Activated CD4-positive, alpha-beta T cell treated with anti-CD3 and anti-CD28 coated beads for 24 hours (primary cell): ENCODE data around the gene ARFIP1.

Experiments
- DNase-seq, 2 donors: peaks; one replicate each; pipeline ENCODE4 v3.0.0-alpha.2; 2020; ENCODE audit warnings: low read depth in 2 of 2

ARFIP1 gene

DNA sequence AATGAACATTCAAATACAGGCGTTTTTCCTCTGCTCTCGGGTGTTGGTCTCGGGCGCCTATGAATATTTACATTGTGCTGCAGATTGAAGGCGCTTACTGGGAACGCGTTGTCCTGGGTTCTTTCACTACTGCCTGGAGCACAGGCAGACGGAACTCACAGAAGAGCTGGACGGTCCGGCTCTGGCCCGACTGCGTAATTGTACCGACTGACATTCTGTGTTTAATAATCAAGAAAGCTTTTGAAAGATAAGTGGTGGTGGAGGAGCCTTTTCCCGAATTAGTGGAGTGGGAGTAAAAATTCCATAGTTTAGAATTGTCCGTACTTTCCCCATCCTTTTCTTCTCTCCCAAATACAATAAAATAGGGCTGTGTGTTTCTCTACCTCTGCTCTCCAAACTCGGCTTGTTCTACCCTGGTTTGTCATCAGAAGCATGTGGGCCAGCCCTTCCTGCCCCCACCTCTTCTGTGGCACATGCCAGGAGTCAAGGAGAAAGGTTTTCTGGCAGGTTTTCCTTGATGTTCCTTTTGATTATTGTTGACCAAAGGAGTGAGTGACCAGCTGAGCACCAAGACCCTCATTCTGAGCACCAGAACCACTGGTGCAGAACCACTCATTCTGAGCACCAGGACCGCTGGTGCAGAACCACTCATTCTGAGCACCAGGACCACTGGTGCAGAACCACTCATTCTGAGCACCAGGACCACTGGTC, 158.6 kb downstream of the ARFIP1 start:
- DNase-seq: no peak

DNA sequence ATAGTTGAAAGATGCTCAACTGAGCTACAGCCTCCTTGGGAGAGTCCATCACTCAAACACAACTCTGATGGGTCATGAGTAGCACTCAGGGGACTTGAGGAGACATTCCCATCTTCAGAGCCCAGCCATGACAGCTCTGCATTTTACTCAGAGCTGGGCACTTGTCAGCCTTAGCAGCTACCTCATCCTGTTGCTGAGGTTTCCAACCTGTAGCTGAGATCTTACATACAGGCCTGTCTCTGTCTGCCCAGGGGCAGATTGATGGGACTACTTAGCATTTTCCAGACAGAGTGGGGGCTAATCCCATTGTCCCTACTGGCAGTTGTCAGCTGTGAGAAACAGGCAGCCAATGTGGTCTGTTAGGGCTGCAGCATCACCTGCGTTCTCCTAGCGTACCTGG, 159.9 kb downstream of the ARFIP1 start:
- no peak for DNase-seq

DNA sequence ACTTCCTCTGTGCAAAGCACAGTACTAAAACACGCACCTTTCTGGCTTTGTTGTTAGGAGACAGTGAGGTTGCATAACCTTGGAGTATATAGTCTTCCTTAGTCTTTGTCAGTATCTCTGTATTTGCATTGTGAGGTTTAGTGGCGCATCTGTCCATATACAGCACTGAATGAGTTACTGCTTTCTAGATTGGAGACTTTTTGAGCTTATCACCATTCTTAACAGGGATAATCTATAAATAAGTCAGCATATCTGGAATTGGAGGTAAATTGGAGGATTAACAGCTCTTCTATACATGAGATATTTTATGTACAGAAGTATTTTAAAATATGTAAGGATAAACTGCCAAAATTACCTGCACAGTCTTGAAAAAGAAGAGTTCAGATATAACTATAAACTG, 160.7 kb downstream of the ARFIP1 start:
- no peak for DNase-seq

DNA sequence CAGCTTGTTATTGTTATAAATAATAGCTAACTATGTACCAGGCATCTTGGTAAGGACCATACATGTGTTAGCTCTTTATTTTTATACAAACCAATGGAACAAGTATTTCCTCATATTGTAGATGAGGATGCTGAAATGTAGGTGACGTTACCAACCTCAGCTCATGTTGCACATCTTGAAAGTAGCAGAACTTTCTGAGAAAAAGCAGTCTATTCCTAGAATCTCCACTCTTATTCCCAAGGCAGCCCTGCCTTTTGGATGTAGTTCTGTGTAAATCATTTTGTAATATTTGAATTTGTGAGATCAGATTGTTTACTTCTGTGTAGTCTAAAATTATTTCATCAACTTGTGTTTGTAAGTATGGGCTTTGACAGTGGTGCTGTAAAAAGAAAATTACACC, 161.7 kb downstream of the ARFIP1 start:
- DNase-seq: no peak

DNA sequence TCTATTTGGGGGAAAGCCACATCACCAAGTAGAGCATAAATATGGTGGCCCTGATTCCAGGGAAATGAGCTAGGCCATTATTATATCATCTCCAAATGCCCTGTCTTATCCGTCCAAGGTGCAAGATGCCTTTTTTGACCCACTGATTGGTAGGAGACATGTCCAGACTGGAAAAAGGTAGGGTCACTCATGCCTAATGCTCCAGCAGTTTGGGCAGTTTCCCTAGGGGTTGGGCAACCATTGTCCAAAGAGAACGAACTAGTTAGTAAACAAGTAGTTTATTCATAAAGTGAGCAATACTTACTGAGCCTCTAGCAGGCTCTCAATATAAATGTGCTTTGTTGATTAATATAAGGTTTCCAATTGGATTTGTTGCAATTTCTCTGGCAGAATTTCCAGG, 162.6 kb downstream of the ARFIP1 start:
- DNase-seq: no peak

DNA sequence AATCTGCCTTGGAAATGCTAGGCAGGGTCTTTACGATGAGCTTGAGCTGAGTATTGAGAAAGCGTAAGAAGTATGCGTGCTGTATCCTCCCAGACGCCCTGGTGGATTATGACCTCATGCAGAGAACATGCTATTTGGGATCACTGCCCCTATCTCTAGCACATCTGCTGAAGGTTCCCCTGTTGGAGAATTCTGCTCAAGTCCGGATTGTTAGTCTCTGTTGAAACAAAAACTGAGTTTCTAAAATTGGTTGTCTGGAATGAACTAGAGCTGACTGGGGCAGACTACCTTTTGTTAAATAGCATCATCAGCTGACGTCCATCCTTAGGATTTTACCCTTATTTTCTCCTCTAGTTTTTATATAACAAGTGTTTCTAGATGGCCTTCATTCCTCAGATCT, 163.9 kb downstream of the ARFIP1 start:
- DNase-seq: no peak

DNA sequence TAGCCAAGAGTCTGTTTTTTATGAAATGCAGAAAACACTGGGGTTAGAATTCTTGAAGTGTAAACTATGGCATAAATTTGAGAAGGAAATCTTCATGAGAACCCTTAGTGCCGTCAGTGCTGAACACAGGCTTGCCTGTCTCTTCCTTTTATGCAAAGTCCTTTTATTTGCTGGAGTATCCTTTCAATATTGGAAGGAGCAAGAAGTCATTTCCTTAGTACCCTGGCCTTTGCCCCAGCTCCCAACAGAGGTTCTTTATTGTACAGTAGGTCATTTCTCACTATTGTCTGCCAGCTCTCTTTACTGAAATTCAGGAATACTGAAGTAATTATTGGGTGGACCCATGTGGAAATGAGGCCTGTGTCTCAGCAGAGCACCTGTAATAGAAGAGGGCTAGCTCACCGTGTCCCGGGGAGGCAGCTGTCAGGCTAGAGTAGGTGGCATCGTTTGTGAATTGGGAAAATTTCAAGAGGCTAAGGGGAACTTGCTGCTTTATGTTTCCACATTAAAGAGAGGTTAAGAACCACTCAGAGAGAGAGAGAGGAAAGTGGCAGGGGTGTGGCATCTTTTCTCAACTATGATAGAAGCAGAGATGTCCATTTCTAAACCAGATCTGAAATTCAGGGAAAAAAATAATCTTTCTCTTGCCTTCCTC, 165.0 kb downstream of the ARFIP1 start:
- no peak for DNase-seq

DNA sequence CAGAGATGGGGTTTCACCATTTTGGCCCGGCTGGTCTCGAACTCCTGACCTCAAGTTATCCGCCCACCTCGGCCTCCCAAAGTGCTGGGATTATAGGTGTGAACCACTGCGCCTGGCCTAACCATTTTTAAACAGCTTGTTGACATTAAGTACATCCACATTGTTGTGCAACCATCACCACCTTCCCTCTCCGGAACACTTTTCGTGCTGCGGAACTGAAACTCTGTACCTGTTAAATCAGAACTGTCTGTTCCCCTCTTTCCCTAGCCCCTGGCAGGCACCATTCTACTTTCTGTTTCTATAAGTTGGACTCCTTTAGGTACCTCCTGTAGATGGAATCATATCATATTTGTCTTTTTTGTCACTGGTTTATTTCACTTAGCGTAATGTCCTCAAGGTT, 165.9 kb downstream of the ARFIP1 start:
- DNase-seq: no peak

DNA sequence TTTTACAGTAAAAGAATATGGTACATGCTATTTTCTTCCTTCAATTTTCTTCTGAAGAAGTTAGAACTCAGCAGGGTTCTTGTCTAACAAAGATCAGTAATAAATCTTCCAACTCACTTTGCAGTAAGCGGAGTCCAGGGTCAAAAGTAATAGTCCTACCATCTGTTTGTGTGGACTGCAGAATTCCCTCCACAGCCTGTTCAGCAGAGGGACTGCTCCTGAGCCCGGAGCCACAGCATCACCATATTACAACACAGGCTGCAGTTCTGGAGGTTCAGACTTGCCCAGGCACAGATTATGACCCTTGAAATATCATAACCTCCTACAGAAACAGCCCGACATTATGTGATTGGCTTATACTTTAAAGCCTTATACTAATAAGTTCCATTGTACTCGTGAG, 166.7 kb downstream of the ARFIP1 start:
- DNase-seq: no peak

DNA sequence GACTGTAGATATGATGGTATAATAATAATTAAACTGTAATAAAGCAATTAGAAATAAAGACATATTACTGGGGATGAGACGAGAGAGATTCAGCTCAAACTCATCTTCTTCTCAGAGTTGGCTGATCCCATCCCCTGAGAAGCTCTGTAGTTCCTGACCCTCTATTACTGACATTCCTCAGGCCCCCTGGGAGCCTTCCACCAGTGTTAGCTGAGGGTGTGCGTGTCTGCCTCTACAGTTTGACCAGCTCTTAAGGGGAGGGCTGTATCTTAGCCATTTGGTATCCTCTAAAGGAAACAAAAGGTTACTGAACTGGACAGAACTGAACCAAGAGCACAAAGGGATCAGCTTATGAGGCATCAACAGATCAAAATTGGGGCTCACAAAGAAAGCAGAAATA, 167.6 kb downstream of the ARFIP1 start:
- DNase-seq: no peak

DNA sequence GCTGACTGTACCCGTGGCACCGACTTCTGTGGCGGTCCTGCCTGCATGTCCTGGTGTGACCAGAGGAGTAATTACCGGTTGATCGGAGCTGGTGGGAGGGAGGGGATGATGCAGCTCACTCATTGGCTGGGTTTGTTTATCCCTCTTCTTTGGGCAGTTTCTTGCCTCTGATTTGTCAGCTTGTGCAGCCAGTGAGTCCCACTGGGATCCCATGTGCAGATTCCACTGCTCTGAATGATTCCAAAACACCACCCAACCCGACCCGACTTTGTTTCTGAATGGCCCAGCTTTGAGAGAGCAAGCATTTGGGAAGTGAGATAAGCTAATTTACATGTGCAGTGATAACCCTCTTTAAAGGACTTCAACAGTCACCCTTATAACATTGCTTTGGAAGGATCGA, 170.2 kb downstream of the ARFIP1 start:
- no peak for DNase-seq

DNA sequence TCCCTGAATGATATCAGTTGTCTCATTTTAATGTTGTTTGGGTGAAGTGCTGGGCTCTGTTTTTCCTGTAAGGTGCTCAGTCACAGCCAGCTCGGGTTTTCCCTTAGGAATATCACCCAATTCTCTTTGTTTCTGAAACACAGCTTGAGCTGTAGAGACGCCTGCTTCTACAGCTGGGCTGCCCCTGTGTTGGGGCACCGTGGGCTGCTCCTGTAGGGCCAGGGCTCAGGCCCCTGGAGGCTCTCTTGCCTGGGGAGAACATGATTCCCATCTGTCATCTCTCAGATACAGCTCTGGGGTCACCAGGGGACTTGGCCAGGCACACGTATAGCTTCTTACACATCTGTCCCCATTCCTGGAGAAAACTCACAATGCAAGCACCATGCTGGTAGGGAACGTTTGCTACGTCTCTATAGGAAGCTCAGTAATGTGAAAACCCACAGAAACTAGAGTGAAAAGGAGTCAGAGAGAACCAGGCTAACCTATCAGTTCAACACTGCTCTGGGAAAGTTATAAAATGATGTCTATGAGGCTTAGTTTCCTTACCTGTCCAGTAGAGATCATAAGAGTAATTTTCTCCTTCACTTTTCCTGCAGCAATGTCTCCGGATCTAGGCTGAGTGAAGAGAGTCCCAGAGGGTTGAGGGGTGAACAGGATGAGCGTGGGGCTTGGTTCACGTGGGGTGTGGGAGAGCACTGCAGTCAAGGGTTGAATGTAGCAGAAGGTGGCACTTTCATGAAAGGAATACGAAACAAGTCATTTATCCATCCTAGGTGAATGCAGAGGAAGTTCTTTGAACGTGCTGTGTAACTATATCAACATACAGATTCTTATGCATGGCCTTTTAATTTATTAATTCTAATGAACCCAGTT, 170.9 kb downstream of the ARFIP1 start:
- no peak for DNase-seq

DNA sequence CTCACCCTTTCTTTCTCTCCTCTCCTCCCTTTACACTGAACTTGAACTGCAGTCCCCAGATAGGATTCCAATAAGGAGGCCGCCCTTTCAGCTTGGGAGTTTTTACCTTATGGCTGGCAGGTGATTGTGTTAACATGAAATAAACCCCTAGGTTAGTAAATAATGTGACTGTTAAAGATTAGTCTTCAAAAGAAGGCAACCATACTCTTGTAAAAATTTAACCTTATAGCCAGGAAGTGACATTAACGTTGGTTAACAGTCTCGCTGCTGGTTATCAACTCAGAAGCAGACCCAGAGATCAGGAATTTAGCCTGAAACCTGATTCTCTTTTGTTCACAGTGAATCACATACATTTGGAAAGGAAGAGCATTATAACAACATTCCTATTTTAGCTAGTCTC, 171.6 kb downstream of the ARFIP1 start:
- DNase-seq: no peak

DNA sequence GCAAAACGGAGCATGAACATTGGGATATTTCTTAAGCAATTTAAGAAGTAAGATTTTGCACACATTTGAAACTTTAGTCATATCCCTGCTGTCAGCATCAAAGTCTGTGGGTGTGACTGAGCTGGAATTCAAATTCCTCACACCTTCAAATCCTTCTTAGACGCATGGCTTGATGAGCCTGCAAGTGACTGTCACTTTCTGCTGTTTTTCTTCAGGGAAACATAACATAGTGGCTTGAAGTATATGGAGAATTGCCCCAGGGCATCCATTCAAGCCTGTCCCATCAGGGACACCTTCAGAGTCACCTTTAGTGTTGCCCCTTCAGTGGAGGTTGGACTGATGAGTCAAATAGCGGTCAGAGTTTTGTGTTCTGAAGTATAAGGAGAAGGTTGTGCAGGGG, 173.8 kb downstream of the ARFIP1 start:
- no peak for DNase-seq

DNA sequence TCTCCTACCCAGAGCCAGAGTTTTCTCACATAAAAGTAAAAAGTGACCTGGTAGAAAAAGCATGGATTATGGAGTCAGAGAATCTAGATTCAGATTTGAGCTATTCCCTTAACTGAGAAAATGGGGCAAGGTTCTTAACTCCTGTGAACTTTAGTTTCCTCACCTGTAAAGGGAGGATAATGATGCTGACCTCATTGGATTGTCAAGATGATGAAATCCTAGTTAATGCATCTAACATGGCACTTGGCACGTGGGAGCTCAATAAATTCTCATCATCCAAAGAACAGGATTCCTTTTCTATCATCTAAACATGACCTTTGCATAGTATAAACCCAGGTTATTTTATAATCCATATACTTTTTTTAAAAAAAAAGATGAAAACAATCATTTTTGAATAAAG, 175.0 kb downstream of the ARFIP1 start:
- no peak for DNase-seq

DNA sequence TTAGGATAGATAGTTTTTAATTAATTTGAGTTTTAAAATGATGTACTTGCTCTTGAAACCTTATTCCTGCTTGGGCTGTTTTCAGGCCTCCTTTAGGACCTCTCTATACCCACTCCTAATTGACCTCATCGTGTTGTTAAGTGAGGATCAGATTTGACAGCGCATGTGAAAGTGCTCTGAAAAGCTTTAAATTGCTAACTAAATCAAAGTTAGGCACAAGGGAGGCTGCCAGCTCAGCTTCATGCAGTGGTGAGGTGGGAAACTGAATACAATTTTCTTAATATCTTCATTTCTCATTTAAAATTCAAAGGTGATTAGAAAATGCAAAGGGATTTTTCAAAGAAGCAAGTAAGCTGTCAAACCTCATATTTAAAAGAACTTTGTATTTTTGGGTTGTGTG, 176.4 kb downstream of the ARFIP1 start:
- no peak for DNase-seq

DNA sequence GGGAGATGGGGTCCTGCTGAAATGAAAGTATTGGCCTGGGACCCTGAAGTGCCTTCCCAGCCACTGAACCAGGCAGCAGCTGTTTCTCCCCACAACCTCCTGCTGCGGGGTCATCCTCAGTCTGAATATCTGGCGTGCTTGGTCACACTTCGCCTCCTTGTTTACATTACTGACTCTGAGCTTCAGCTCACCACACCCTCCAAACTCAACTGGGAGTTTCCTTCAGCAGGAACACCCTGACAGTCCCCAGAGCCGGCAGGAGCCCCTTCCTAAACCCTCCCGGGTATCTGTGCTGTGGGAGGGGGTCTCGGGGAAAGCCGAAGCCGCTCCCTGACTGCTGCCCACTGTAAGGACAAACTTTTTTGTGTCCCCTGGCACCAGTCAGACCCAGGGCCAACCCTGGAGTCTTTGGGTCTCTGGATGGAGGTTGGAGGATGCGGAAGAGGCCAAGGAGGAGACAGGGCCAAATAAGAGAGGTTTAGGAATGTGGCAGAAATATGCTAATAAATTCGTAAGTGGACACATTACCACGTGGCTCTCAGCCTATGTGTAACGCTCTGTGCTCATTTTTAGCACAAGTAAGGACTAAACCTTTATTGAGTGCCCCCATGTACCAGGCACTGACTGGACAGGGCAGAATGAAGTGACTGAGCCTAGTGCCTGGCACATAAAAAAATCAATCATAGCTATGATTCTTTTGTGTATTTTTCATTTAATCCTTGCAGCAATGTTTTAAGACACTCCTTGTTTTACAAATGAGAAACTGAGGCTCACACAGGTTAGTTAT, 177.1 kb downstream of the ARFIP1 start:
- DNase-seq: no peak

DNA sequence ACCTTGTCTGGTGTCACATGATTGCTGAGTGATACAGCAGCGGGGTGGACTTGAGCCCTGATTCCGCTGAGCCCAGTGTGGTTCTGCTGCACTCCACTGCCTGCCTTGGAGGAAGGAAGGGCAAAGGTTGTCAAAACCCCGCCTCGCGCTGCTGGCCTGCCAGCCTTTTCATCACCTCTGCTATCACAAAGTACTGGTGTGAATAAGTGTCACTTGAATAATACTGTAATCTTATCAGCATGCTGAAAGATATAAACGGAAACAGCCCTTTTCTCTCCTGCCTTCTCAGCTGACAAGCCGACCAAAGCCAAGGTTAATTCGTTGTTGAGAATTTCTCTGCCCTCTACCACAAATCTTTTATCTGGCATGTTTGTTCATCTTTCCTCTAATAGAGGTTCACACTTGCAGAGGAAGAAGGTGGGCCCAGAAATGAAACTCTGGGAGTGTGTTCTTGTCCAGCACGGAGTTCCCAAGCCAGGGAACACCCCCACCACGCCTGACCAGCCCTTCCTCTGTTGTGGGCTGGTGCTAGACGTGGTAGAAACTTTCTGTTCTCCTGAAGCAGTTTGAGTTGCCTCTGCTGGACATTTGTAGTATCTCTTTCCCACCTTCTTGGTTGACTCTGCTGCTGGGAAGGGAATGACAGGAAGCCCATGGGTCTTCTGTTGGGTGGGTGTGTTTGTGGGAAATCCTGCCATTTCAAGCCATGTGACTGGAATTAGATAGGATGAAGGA, 177.8 kb downstream of the ARFIP1 start:
- no peak for DNase-seq

DNA sequence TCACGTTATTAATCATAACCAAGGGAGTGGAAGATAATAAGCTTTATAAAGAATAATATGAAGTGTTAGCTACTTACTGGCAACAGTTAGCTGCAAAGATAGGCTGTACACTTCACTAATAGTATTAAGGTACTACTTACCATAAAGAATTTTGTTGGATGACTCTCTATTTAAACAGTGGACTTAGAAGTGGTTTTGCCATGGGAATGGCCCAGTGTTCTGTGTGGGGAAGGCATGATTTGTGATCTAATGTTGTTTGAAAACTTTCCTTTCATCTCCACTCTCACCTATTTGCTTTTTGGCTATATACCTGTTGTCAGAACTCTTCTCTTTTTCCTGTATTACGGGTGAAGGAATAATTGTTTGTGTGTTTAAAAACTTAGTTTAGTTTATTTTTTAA, 179.3 kb downstream of the ARFIP1 start:
- DNase-seq: no peak

DNA sequence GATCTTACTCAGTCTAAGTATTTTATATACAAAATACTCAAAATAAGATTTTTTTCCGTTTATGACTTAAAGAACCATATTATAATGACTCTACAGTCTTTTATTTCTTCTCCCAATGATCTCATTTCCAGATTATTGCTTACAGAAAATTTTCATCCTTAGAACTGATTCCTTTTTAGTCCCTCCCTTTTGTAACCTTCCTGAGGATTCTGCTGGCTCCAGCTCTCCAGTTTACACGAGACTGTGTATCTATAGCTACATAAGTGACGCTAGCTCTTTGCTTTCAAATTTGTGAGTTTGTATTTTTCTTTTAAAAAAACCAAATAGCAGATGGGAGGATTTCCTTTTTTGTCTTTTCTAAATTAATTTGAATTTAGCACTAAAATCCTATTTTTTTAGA, 180.3 kb downstream of the ARFIP1 start:
- no peak for DNase-seq

DNA sequence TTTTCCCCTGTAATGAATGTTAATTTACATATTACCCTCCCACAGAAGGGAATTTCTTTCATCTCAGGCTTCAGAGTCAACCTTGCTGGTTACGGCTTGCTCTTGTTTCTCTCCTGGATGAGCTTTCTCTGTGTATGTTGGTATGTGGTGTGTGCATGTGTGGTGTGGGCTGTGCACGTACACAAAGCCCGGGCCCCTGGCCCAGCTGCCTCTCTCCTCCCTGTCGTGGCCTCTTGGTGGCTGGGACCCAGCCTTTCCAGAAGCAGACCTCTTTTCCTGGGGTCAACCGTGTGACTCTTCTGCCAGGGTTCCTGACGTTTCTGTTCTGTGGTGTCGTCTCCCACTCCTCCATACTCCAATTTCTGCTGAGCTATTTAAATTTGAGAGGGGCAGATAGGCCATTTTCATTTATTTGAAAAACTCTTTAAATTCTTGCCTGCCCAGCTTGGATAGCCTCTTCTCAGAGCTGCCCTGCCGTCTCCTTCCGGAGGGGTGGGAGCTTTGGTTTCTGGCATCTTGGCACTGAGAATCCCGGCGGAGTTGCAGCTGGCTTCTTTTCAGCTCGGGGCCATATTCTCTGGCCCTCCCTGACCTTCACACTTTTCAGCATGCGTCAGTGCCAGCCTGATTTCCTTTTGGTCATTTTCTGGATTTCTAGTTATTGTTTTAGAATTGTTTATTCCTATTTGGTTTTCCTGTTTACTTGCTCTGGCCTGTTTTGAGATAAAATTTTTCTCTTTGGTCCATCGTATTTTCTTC, 181.4 kb downstream of the ARFIP1 start:
- DNase-seq: no peak
